Upper lobe of left lung (tissue), 6 donors: ENCODE data around the gene DLGAP4. TPM values are rescaled to one million over a fixed set of nuclear protein-coding genes. Genes with fewer than 3 reads are reported as not detected.

Experiments used
- ATAC-seq, 2 donors: fragments of 200-7000 bp; cut with Tn5 transposase; one replicate each; pipeline ENCODE4 v1.9.1; 2022; ENCODE audit warnings: mild to moderate bottlenecking in 2 of 2, moderate library complexity in 2 of 2; ENCODE audit not compliant: low FRiP score in 2 of 2
- DNase-seq, 2 donors: peaks; one replicate each; pipeline ENCODE4 v3.0.0-alpha.2; 2019 to 2020
- H3K27ac ChIP-seq, 4 donors: fragments of 200-600 bp; sonication (generic); one replicate each; pipeline ENCODE4 v1.5.1; 2016 to 2019
- H3K27me3 ChIP-seq, 4 donors: fragments of 200-600 bp; sonication (generic); one replicate each; pipeline ENCODE4 v1.5.1; 2017 to 2019
- H3K36me3 ChIP-seq, 4 donors: fragments of 200-600 bp; sonication (generic); one replicate each; pipeline ENCODE4 v1.5.1; 2016 to 2019
- H3K4me1 ChIP-seq, 4 donors: fragments of 200-600 bp; sonication (generic); one replicate each; pipeline ENCODE4 v1.5.1; 2018 to 2019
- H3K4me3 ChIP-seq, 4 donors: fragments of 200-600 bp; sonication (generic); one replicate each; pipeline ENCODE4 v1.5.1; 2017 to 2019; ENCODE audit warnings: mild to moderate bottlenecking in 2 of 4, moderate library complexity in 1 of 4
- H3K9me3 ChIP-seq, 4 donors: fragments of 200-600 bp; sonication (generic); one replicate each; pipeline ENCODE4 v1.5.1; 2018 to 2019
- EP300 ChIP-seq, 4 donors: sonication (generic); formaldehyde crosslinking; IDR thresholded peaks; one replicate each; pipeline ENCODE4 v1.5.1; 2017; ENCODE audit warnings: antibody characterized with exemption in 4 of 4, control low read depth in 2 of 4
- POLR2A ChIP-seq, 4 donors: fragments of 450-650 bp; IDR thresholded peaks; one replicate each; pipeline ENCODE4 v1.5.1; 2016 to 2017; ENCODE audit warnings: antibody characterized with exemption in 4 of 4, mild to moderate bottlenecking in 2 of 4
- POLR2AphosphoS5 ChIP-seq, 2 donors: sonication (generic); formaldehyde crosslinking; IDR thresholded peaks; one replicate each; pipeline ENCODE4 v1.5.1; 2017; ENCODE audit warnings: antibody characterized with exemption in 2 of 2
- WGBS, 2 donors: methylation state at CpG; one replicate each; pipeline ENCODE4 v1.1.5; 2017 to 2018; 5-methylcytosine and 5-hydroxymethylcytosine counted together
- total RNA-seq, 6 donors: library from RNA; depleted of rRNA in 4 of 6; stranded (reverse); fragments of >200 nt in 4 of 6; gene quantifications; one replicate each; pipeline versions ENCODE4 v1.1.0 to v1.2.1, GENCODE V29; 2016 to 2021
- TF ChIP-seq, protein P1 (sequence below), 6 experiments: fragments of 450-650 bp in 4 of 6; fragments of 200-600 bp in 2 of 6; sonication (generic) in 2 of 6; IDR thresholded peaks; one replicate each; pipeline ENCODE4 v1.5.1; 2016 to 2019; ENCODE audit warnings: antibody characterized with exemption in 6 of 6
- donor health status: DM: no; HTN: no; CAD: no; lungs with moderate emphysema.
- donor health status: DM: no; HTN: yes; CAD: no; lungs with severe emphysema.

Gene DLGAP4
- total RNA-seq, 6 donors from 2014 or later, result 31.5 to 92.0 (median 49.9) TPM

DNA sequence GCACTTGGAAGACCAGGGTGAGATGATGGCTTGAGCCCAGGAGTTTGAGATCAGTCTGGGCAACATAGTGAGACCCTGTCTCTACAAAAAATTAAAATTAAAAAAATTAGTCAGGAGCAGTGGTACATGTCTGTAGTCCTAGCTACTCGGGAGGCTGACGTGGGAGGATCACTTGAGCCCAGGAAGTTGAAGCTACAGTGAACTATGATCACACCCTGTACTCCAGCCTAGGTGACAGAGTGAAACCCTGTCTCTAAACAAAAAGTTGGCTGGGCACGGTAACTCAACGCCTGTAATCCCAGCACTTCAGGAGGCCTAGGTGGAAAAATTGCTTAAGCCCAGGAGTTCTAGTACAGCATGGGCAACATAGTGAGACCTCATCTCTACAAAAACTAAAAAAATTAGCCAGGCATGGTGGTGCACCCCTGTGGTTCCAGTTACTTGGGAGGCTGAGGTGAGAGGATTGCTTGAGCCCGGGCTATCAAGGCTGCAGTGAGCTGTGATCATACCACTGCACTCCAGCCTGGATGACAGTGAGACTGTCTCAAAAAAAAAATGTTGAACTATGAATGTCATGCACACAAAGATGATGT lies 174.4 kb downstream of the DLGAP4 start:
- Histone ChIP-seq H3K9me3 (no peaks in the 10 kb centered on the region), H3K36me3 (no peaks in the 10 kb centered on the region), H3K27me3 (peaks cover 0 to 3% (median 0%) of the 10 kb centered on the region in 4 donors), H3K27ac (peak overlapping the region in 2 of 4 donors; percentile 28 to 57), H3K4me3 (no peak overlapping the region), H3K4me1 (peaks cover 41 to 78% (median 52%) of the 10 kb centered on the region in 4 donors)
- WGBS, 2 donors, result 56 to 59% methylated on average over 5 of the region's 5 CpGs
- ATAC-seq (no peak), DNase-seq (peak in 1 of 2 donors; percentile 71)
- TF ChIP-seq POLR2A (IDR thresholded peaks at IDR 0.05), result no peak
- TF ChIP-seq EP300 (IDR thresholded peaks at IDR 0.05), result no peak
- TF ChIP-seq POLR2AphosphoS5 (IDR thresholded peaks at IDR 0.05), result no peak
- TF ChIP-seq, protein P1, sequence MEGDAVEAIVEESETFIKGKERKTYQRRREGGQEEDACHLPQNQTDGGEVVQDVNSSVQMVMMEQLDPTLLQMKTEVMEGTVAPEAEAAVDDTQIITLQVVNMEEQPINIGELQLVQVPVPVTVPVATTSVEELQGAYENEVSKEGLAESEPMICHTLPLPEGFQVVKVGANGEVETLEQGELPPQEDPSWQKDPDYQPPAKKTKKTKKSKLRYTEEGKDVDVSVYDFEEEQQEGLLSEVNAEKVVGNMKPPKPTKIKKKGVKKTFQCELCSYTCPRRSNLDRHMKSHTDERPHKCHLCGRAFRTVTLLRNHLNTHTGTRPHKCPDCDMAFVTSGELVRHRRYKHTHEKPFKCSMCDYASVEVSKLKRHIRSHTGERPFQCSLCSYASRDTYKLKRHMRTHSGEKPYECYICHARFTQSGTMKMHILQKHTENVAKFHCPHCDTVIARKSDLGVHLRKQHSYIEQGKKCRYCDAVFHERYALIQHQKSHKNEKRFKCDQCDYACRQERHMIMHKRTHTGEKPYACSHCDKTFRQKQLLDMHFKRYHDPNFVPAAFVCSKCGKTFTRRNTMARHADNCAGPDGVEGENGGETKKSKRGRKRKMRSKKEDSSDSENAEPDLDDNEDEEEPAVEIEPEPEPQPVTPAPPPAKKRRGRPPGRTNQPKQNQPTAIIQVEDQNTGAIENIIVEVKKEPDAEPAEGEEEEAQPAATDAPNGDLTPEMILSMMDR (IDR thresholded peaks at IDR 0.05), result no peak

DNA sequence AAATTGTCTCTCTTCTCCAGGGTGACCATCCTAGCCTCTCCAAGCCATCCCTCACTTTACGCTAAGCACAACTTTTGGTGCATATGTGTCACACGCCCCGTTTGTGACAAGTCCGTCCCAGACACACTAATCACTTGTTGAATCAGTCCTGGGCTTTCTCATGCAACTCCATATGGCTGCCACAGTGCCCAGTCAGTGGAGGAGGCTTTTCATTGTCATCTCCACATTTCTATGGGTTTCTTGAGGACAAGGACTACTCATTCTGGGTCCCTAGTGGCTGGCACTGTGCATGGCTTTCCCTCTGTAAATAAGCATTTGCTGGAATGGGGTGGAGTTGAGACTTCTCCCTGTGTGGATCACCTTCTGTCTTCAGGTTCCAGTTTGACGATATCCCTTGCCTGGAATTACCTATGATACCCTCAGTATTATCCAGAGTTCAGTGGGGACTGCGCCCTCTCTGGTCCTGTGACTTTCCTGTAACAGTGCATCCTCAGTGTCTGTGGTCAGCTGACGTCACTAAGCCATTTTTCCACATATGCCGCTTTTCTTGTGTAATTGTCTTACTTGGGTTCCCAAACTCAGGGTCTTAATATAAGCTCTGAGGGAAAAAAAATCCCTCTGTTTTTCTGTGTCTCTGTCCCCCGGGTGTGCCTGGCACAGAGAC lies 175.4 kb downstream of the DLGAP4 start:
- WGBS, 2 donors, result 72 to 81% methylated on average over 9 of the region's 9 CpGs
- Histone ChIP-seq H3K4me3 (no peak overlapping the region), H3K4me1 (peaks cover 50 to 83% (median 56%) of the 10 kb centered on the region in 4 donors), H3K27me3 (peaks cover 0 to 3% (median 0%) of the 10 kb centered on the region in 4 donors), H3K9me3 (no peaks in the 10 kb centered on the region), H3K36me3 (no peaks in the 10 kb centered on the region), H3K27ac (peak overlapping the region in 3 of 4 donors; percentile 27 to 47 (median 41))
- TF ChIP-seq EP300 (IDR thresholded peaks at IDR 0.05) (no peak), POLR2A (IDR thresholded peaks at IDR 0.05) (no peak), POLR2AphosphoS5 (IDR thresholded peaks at IDR 0.05) (no peak)
- TF ChIP-seq, protein P1 (IDR thresholded peaks at IDR 0.05), result no peak
- DNase-seq (no peak), ATAC-seq (peak in 1 of 2 donors; percentile 3)

DNA sequence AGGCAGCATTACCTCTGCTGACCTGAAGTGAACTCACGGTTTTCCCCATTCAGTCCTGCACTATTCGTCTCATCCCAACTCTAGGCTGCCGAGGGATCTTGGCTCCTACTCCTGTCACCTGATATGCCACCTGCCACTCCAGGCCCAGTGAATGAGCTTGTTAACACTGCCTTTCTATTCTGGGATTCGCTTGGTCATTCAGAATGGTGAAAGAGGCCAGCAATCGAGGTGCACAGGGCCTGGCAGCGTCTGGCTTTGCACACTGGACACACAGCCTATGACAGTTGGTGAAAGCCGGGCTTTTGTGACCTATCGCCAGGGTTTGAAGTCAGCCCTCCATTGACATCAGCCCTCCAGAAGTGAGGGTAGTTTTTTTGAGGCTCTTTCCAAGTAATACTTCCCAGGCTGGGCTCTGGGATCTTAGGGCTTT lies 175.9 kb downstream of the DLGAP4 start:
- 45 to 54% methylated on average over 8 of the region's 8 CpGs for WGBS, 2 donors
- Histone ChIP-seq H3K9me3 (no peaks in the 10 kb centered on the region), H3K4me3 (no peak overlapping the region), H3K27ac (peak overlapping the region; percentile 27 to 68 (median 44)), H3K4me1 (peaks cover 53 to 88% (median 59%) of the 10 kb centered on the region in 4 donors), H3K36me3 (no peaks in the 10 kb centered on the region), H3K27me3 (peaks cover 0 to 3% (median 0%) of the 10 kb centered on the region in 4 donors)
- ATAC-seq (peak; percentile 39 to 77), DNase-seq (peak in 1 of 2 donors; percentile 84)
- TF ChIP-seq POLR2A (IDR thresholded peaks at IDR 0.05) (peak in 1 of 4 donors; percentile 33), EP300 (IDR thresholded peaks at IDR 0.05) (peak in 1 of 4 donors; percentile 67), POLR2AphosphoS5 (IDR thresholded peaks at IDR 0.05) (peak in 1 of 2 donors; percentile 32)
- TF ChIP-seq, protein P1 (IDR thresholded peaks at IDR 0.05), result no peak

DNA sequence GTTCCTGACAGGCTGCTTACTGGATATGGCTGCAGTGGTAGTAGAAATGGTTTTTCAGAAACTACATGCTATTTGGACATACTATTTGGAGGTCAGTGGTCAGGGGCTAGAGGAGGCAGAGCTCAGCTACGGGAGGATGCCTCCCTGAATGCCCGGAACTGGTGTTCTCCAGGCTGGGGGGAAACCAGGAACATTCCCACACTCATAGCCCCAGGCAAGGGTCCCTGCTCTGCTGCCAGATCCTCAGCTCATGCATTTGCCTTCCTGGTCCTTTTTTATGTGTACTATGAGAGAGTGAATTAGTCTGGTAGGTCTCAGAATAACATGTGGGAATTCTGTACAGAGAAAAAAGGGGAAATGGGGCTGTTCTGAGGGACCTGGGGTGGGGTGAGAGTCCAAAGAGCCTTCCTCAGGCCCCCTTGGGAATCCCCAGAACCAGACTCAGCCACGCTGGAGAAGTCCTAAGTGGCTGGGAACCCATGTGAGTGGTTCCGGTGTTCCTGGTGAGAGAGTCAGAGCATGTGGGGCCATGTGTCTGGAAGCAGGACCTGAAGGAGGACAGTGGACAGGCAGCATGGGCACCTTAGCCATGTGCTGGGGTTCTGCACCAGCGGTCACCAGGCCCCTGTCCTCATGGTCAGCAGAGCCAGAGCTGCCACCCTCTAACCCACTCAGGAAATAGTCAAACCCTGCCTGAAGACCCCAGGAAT lies 177.2 kb downstream of the DLGAP4 start:
- ATAC-seq (no peak), DNase-seq (no peak)
- no peaks in the 10 kb centered on the region for H3K9me3 ChIP-seq
- peaks cover 52 to 84% (median 59%) of the 10 kb centered on the region in 4 donors for H3K4me1 ChIP-seq
- H3K4me3 ChIP-seq, result no peak overlapping the region
- H3K27me3 ChIP-seq, result peaks cover 0 to 3% (median 0%) of the 10 kb centered on the region in 4 donors
- H3K36me3 ChIP-seq, result no peaks in the 10 kb centered on the region
- TF ChIP-seq, protein P1 (IDR thresholded peaks at IDR 0.05), result no peak
- TF ChIP-seq POLR2A (IDR thresholded peaks at IDR 0.05) (no peak), EP300 (IDR thresholded peaks at IDR 0.05) (no peak), POLR2AphosphoS5 (IDR thresholded peaks at IDR 0.05) (no peak)
- 68 to 83% methylated on average over 5 of the region's 5 CpGs for WGBS, 2 donors
- H3K27ac ChIP-seq, result peak overlapping the region; percentile 39 to 68 (median 48)
